ENCODE measurements around the gene PPM1H.

Gene PPM1H

GRCh38 chr12:62712681-62713573, 222.0 kb downstream of the PPM1H start:
- DNase-seq (ENCODE audit: low read depth) = no peak
- no peak overlapping the region for H3K4me3 ChIP-seq (replicated peaks; ENCODE audit: low read depth, low read length)
- no peak for TF ChIP-seq CTCF (IDR thresholded peaks at IDR 0.05; ENCODE audit: low read length, missing control alignments)

GRCh38 chr12:62711631-62712241, 223.2 kb downstream of the PPM1H start:
- DNase-seq (ENCODE audit: low read depth) = no peak
- TF ChIP-seq CTCF (IDR thresholded peaks at IDR 0.05; ENCODE audit: low read length, missing control alignments) = no peak
- no peak overlapping the region for H3K4me3 ChIP-seq (replicated peaks; ENCODE audit: low read depth, low read length)

GRCh38 chr12:62709311-62709710, 225.6 kb downstream of the PPM1H start:
- peak; percentile 72 for DNase-seq (ENCODE audit: low read depth)
- no peak for TF ChIP-seq CTCF (IDR thresholded peaks at IDR 0.05; ENCODE audit: low read length, missing control alignments)
- H3K4me3 ChIP-seq (replicated peaks; ENCODE audit: low read depth, low read length) = no peak overlapping the region

- TF ChIP-seq CTCF (IDR thresholded peaks at IDR 0.05; ENCODE audit: low read length, missing control alignments) = no peak
- no peak overlapping the region for H3K4me3 ChIP-seq (replicated peaks; ENCODE audit: low read depth, low read length)
- DNase-seq (ENCODE audit: low read depth) = no peak
Measured at GRCh38 chr12:62707939-62708338, 227.0 kb downstream of the PPM1H start.

- TF ChIP-seq CTCF (IDR thresholded peaks at IDR 0.05; ENCODE audit: low read length, missing control alignments) = no peak
- DNase-seq (ENCODE audit: low read depth) = no peak
- H3K4me3 ChIP-seq (replicated peaks; ENCODE audit: low read depth, low read length) = no peak overlapping the region
Measured at GRCh38 chr12:62705846-62706245, 229.1 kb downstream of the PPM1H start.

GRCh38 chr12:62703011-62703380, 232.0 kb downstream of the PPM1H start:
- DNase-seq (ENCODE audit: low read depth) = no peak
- no peak overlapping the region for H3K4me3 ChIP-seq (replicated peaks; ENCODE audit: low read depth, low read length)
- no peak for TF ChIP-seq CTCF (IDR thresholded peaks at IDR 0.05; ENCODE audit: low read length, missing control alignments)

Data from fibroblast of pulmonary artery (primary cell).